Activated CD4-positive, alpha-beta T cell treated with anti-CD3 and anti-CD28 coated beads, Interleukin-2, amount 10 ng/mL, durations not matched to agents 24 days and 14 days (primary cell): ENCODE data around the gene PRAMEF33. TPM values are rescaled to one million over a fixed set of nuclear protein-coding genes. Genes with fewer than 3 reads are reported as not detected.
"Not testable (repeated sequence)": the region's sequence is repeated elsewhere in the genome, so short reads cannot be mapped to it uniquely, and the experiment has no call there.

Experiments
- DNase-seq: peaks from one replicate; pipeline ENCODE4 v3.0.0; 2022
- H3K27ac Mint-ChIP-seq: one replicate; pipeline ENCODE4 v1.8.0; 2022; ENCODE audit warnings: mild to moderate bottlenecking, mixed read lengths
- H3K27me3 Mint-ChIP-seq: one replicate; pipeline ENCODE4 v1.8.0; 2022; ENCODE audit warnings: mixed read lengths
- H3K36me3 Mint-ChIP-seq: one replicate; pipeline ENCODE4 v1.8.0; 2022; ENCODE audit warnings: low read depth, mild to moderate bottlenecking, mixed read lengths
- H3K4me1 Mint-ChIP-seq: one replicate; pipeline ENCODE4 v1.8.0; 2021; ENCODE audit warnings: mixed read lengths
- H3K4me3 Mint-ChIP-seq: one replicate; pipeline ENCODE4 v1.8.0; 2022; ENCODE audit warnings: mild to moderate bottlenecking, moderate library complexity, mixed read lengths
- H3K9me3 Mint-ChIP-seq: one replicate; pipeline ENCODE4 v1.8.0; 2021; ENCODE audit warnings: mixed read lengths
- intact Hi-C: fragments of 100-400 bp; cut with micrococcal nuclease; formaldehyde crosslinking; loops from one replicate; pipeline ENCODE4 v1.15.1; 2023
- total RNA-seq: library from RNA; stranded (reverse); gene quantifications from 2 replicates; pipeline ENCODE4 v1.2.3, GENCODE V29; 2022

Gene PRAMEF33
- total RNA-seq, 1 donor from 2014 or later = not detected

DNA sequence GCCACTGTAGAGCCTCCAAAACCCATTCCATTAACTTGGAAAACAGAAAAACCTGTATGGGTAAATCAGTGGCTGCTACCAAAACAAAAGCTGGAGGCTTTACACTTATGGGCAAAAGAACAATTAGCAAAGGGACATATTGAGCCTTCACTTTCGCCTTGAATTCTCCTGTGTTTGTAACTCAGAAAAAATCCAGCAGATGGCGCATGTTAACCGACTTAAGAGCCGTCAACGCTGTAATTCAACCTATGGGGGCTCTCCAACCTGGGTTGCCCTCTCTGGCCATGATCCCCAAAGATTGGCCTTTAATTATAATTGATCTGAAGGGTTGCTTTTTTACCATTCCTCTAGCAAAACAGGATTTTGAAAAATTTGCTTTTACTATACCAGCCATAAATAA is 53.4 kb downstream of the PRAMEF33 start:
- H3K4me3 Mint-ChIP-seq, intact Hi-C loops, H3K4me1 Mint-ChIP-seq, H3K9me3 Mint-ChIP-seq, H3K27me3 Mint-ChIP-seq, H3K27ac Mint-ChIP-seq, H3K36me3 Mint-ChIP-seq: not testable (repeated sequence)
- DNase-seq = peak; percentile 75

Other genes with a start within 250 kb of the PRAMEF33 start
- gene PRAMEF27, start 247.0 kb upstream of the PRAMEF33 start, total RNA-seq = not detected in 2 replicates
- gene HNRNPCL3, start 242.8 kb upstream of the PRAMEF33 start, total RNA-seq = not detected in 2 replicates
- gene PRAMEF25, start 232.8 kb upstream of the PRAMEF33 start, total RNA-seq = not detected in 2 replicates
- not detected in 2 replicates for gene HNRNPCL2, start 186.7 kb upstream of the PRAMEF33 start, total RNA-seq
- gene PRAMEF26, start 147.5 kb upstream of the PRAMEF33 start, total RNA-seq = not detected in 2 replicates
- not detected in 2 replicates for gene HNRNPCL4, start 137.9 kb upstream of the PRAMEF33 start, total RNA-seq
- gene PRAMEF9, start 131.7 kb upstream of the PRAMEF33 start, total RNA-seq = not detected in 2 replicates
- not detected in 2 replicates for gene PRAMEF13, start 102.1 kb upstream of the PRAMEF33 start, total RNA-seq
- not detected in 2 replicates for gene PRAMEF18, start 77.4 kb upstream of the PRAMEF33 start, total RNA-seq
- gene PRAMEF5, start 49.3 kb upstream of the PRAMEF33 start, total RNA-seq = not detected in 2 replicates
- gene PRAMEF8, start 18.4 kb upstream of the PRAMEF33 start, total RNA-seq = not detected in 2 replicates
- not detected in 2 replicates for gene PRAMEF15, start 12.0 kb downstream of the PRAMEF33 start, total RNA-seq
- not detected in 2 replicates for gene PRAMEF14, start 43.6 kb downstream of the PRAMEF33 start, total RNA-seq
- not detected in 2 replicates for gene PRAMEF19, start 68.4 kb downstream of the PRAMEF33 start, total RNA-seq
- not detected in 2 replicates for gene PRAMEF17, start 86.1 kb downstream of the PRAMEF33 start, total RNA-seq
- not detected in 2 replicates for gene PRAMEF20, start 106.9 kb downstream of the PRAMEF33 start, total RNA-seq
- not detected in 2 replicates for gene LRRC38, start 210.5 kb downstream of the PRAMEF33 start, total RNA-seq